ENCODE results near the gene EXOC4. TPM values are rescaled to one million over a fixed set of nuclear protein-coding genes. Genes with fewer than 3 reads are reported as not detected.

EXOC4 gene
- total RNA-seq, 1 experiment from 2014 or later, result 75.8 TPM

DNA sequence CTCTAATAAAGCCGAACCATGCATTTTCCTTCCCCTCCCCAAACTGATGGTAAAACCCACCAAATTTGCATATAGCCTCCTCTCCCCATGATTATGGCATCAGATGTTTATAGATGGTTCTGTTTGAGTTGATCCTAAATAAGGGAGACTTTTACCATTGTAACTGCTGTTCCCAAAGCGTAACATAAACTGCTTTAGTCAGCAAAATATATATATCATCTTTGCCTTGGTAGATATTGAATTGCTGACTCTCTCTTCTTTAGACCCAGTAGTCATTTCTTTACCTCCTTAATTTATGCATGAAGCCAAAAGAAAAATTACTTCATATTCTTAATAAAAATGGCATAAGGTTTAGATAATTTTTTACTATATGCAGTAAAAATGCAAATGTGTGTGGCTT is 788.1 kb downstream of the EXOC4 start:
- H3K9me3 Mint-ChIP-seq, result no peaks in the 10 kb centered on the region
- Histone ChIP-seq H3K14ac (ENCODE audit: insufficient read depth, low read length) (no peak overlapping the region), H2BK5ac (ENCODE audit: insufficient read length, low read length) (no peak overlapping the region), H3K56ac (ENCODE audit: insufficient read length, low read depth, low read length) (no peak overlapping the region), H2AK5ac (ENCODE audit: insufficient read length, low read length) (no peak overlapping the region), H3K79me2 (ENCODE audit: insufficient read depth, low read length) (no peaks in the 10 kb centered on the region), H2AFZ (ENCODE audit: low read length) (no peak overlapping the region), H2BK15ac (ENCODE audit: low read depth, low read length) (no peak overlapping the region), H2BK12ac (ENCODE audit: insufficient read length, low read depth, low read length) (no peak overlapping the region), H3K27ac (ENCODE audit: insufficient read length, low read depth, low read length) (no peak overlapping the region), H3K23ac (ENCODE audit: insufficient read length, low read depth, low read length) (no peak overlapping the region), H3K79me1 (ENCODE audit: insufficient read depth, low read depth, low read length, poor library complexity, severe bottlenecking) (no peaks in the 10 kb centered on the region), H3K4ac (ENCODE audit: low read depth, low read length) (no peak overlapping the region), H3T11ph (ENCODE audit: low read length) (no peak overlapping the region), H3K27me3 (ENCODE audit: insufficient read depth, low read length) (no peaks in the 10 kb centered on the region), H3K4me1 (ENCODE audit: insufficient read depth, low read length) (no peaks in the 10 kb centered on the region), H3K18ac (ENCODE audit: insufficient read length, low read depth, low read length) (no peak overlapping the region), H4K20me1 (ENCODE audit: control insufficient read depth, insufficient read depth, insufficient read length) (no peaks in the 10 kb centered on the region), H3K4me2 (ENCODE audit: insufficient read depth, insufficient read length, low read length) (no peak overlapping the region), H2BK120ac (ENCODE audit: low read depth, low read length, poor library complexity, severe bottlenecking) (no peak overlapping the region), H4K5ac (ENCODE audit: insufficient read length, low read depth, low read length) (no peak overlapping the region), H3K9ac (ENCODE audit: extremely low read depth, insufficient read length, low read length) (no peak overlapping the region), H3K23me2 (ENCODE audit: insufficient read length, low read depth, low read length, poor library complexity, severe bottlenecking) (no peaks in the 10 kb centered on the region), H4K91ac (ENCODE audit: insufficient read length, low read depth, low read length) (no peak overlapping the region), H2BK20ac (ENCODE audit: low read depth, low read length, poor library complexity, severe bottlenecking) (no peak overlapping the region), H4K8ac (replicated peaks; ENCODE audit: insufficient read length, low read depth, low read length) (no peak overlapping the region), H3K9me3 (ENCODE audit: control insufficient read depth, low read depth, low read length) (no peaks in the 10 kb centered on the region)
- peaks cover 0 to 5% of the 10 kb centered on the region in 2 experiments; a peak in 2 of 4 replicates for H3K4me1 Mint-ChIP-seq
- H3K4me3 Mint-ChIP-seq, result no peak overlapping the region
- TF ChIP-seq, protein P1, sequence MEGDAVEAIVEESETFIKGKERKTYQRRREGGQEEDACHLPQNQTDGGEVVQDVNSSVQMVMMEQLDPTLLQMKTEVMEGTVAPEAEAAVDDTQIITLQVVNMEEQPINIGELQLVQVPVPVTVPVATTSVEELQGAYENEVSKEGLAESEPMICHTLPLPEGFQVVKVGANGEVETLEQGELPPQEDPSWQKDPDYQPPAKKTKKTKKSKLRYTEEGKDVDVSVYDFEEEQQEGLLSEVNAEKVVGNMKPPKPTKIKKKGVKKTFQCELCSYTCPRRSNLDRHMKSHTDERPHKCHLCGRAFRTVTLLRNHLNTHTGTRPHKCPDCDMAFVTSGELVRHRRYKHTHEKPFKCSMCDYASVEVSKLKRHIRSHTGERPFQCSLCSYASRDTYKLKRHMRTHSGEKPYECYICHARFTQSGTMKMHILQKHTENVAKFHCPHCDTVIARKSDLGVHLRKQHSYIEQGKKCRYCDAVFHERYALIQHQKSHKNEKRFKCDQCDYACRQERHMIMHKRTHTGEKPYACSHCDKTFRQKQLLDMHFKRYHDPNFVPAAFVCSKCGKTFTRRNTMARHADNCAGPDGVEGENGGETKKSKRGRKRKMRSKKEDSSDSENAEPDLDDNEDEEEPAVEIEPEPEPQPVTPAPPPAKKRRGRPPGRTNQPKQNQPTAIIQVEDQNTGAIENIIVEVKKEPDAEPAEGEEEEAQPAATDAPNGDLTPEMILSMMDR (conservative IDR thresholded peaks at IDR 0.05), result no peak
- no peak for DNase-seq
- H3K36me3 Mint-ChIP-seq (ENCODE audit: insufficient read depth in 1 of 3, low read depth in 3 of 3), result no peaks in the 10 kb centered on the region; a peak in 1 of 7 replicates
- no peaks in the 10 kb centered on the region for H3K27me3 Mint-ChIP-seq (ENCODE audit: low read depth)
- WGBS (ENCODE audit: extremely low coverage, insufficient read length, low lambda C conversion rate), result no CpG with 5 or more reads among the region's 2 CpGs
- no peak overlapping the region for H3K27ac Mint-ChIP-seq
